Measurements from ENCODE around the gene GCKR. TPM values are rescaled to one million over a fixed set of nuclear protein-coding genes. Genes with fewer than 3 reads are reported as not detected.

GCKR gene
- total RNA-seq, 2 donors from 2014 or later: 0.22 to 0.40 TPM

- H3K4me1 ChIP-seq: no peaks in the 10 kb centered on the region
- H3K27me3 ChIP-seq: peaks cover 8% of the 10 kb centered on the region
- no peak overlapping the region for H3K9ac ChIP-seq (ENCODE audit: low read depth in 2 of 2, low read length in 2 of 2)
- DNase-seq: no peak
- TF ChIP-seq CTCF (IDR thresholded peaks at IDR 0.05): no peak
- no peaks in the 10 kb centered on the region for H3K36me3 ChIP-seq
- intact Hi-C loops (cut with DNase I): no loop called here
- no peaks in the 10 kb centered on the region for H3K9me3 ChIP-seq
- no peak overlapping the region for H3K27ac ChIP-seq
- no peak overlapping the region for H3K4me3 ChIP-seq
Measured at GRCh38 chr2:27492557-27492956, 4.1 kb upstream of the GCKR start.

DNA sequence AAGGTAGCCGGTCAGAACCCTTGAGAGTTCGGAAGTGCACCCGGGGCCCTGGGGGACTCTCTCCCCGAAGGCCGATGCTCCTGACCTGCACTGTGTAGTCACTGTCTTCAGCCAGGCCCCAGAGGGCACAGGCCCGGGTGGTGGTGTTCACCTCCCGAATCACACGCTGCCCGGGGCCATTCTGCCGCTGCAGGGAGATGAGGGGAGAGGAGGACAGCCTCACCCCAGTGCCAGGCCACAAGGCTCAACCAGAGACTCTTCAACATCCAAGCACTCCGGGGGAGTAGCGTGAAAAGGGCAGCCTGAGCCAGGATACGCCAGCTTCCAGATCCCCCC lies 2.7 kb upstream of the GCKR start:
- no peak for TF ChIP-seq CTCF (IDR thresholded peaks at IDR 0.05)
- Histone ChIP-seq H3K9ac (ENCODE audit: low read depth in 2 of 2, low read length in 2 of 2) (no peak overlapping the region), H3K4me3 (no peak overlapping the region), H3K4me1 (no peaks in the 10 kb centered on the region), H3K27me3 (peaks cover 8% of the 10 kb centered on the region), H3K27ac (no peak overlapping the region), H3K9me3 (no peaks in the 10 kb centered on the region), H3K36me3 (no peaks in the 10 kb centered on the region)
- intact Hi-C loops (cut with DNase I): no loop called here
- DNase-seq: no peak

DNA sequence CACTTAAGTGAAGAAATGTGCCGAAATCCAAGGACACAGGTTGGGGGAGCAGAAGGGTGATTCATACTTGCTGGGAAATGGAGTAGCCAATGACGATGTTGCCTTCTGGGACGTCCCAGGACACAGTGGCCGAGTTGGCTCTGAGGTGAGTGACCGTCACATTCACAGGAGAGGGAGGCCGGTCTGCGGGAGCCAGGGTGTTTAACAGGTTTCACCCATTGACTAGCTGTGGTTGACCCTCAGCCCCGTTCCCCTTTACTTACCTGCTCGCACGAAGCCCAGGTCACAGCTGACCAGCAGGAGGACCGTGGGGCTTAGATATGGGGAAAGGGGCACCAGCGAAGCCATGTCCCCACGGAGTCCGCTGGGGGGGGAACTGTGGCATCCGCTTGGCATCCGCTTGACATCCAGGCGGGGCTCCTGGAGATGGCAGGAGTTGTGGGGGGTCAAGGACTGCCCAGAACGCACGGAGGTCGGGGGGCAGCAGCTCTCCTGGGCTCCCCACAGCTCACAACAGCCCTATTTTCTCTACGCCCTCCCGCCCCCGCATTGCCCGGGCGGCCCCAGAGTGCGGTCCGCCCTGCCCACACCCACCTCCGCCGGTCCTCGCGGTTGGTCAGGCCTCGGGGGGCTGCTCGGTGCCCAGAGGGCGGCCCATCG lies 2.2 kb upstream of the GCKR start:
- Histone ChIP-seq H3K27me3 (peaks cover 8% of the 10 kb centered on the region), H3K27ac (no peak overlapping the region), H3K4me3 (peak overlapping the region; percentile 45), H3K9me3 (no peaks in the 10 kb centered on the region), H3K4me1 (no peaks in the 10 kb centered on the region), H3K36me3 (no peaks in the 10 kb centered on the region), H3K9ac (ENCODE audit: low read depth in 2 of 2, low read length in 2 of 2) (peak overlapping the region; percentile 19 to 74)
- DNase-seq: no peak
- intact Hi-C loops (cut with DNase I): no loop called here
- TF ChIP-seq CTCF (IDR thresholded peaks at IDR 0.05): no peak

DNA sequence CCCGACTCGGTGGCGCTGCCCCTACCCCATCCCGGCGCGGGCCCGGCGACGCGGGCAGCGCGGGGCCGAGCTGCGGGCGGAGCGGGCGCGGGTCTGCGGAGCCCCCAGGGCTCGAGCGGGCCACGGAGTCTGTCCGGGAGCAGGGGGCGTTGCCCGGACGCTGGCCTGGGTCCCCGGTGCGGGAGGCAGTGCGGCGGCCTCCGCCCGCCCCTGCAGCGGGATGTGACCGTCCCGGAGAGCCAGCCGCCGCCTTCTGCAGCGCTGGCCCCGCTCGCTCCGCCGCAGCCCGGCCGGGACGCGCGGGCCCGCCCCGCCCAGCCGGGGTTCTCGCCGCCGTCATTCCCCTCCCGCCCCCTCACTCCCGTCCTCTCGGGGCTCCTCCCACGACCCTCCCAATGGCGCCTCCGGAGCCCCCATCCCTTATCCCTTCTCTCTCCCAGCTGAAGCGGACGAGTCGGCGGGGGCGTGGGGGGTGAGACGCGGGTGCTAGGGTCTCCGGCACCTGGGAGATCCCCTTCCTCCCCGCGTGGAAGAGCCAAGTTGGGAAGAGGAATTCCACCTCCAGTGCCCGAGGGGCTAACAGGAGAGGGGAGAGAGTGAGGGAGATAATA lies 1.6 kb upstream of the GCKR start, which contains the start of gene FNDC4:
FNDC4 (minus strand) TSS at position 257 of the 611 bp plus-strand sequence. CDS start 521 bp downstream, outside the sequence.
- Histone ChIP-seq H3K4me3 (peak within 1 kb of the TSS; percentile 45), H3K9ac (ENCODE audit: low read depth in 2 of 2, low read length in 2 of 2) (peak within 1 kb of the TSS; percentile 19 to 74), H3K36me3 (no peaks in the 10 kb centered on the region), H3K4me1 (no peaks in the 10 kb centered on the region), H3K9me3 (no peaks in the 10 kb centered on the region), H3K27me3 (peaks cover 8% of the 10 kb centered on the region), H3K27ac (no peak within 1 kb of the TSS)
- intact Hi-C loops (cut with DNase I): no loop called here
- no peak for TF ChIP-seq CTCF (IDR thresholded peaks at IDR 0.05)
- no peak for DNase-seq

DNA sequence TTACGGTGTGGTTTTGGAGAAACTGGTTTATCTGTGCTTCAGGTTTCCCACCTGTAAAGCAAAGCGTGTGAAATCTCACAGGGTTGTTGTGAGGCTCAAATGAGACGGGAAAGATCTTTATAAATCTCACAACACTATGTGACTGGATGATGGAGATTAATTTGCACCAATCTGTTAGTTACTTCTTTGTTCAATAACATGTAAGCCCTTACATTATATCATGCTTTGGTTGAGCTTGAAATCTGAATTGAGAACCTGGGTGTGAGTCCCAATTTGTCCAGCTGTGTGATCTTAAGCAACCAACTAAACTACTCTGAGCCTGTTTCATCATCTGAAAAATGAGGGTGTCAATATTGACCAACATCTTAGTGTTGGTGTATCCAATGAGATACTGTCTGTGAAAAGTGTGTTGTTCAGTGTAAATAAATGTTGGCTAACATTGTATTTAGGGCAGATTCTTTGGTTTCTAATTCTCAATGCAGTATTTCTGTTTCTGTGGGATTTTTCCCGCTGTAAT lies 741 bp upstream of the GCKR start:
- Histone ChIP-seq H3K27ac (no peak overlapping the region), H3K4me1 (no peaks in the 10 kb centered on the region), H3K36me3 (no peaks in the 10 kb centered on the region), H3K4me3 (no peak overlapping the region), H3K9ac (ENCODE audit: low read depth in 2 of 2, low read length in 2 of 2) (no peak overlapping the region), H3K9me3 (no peaks in the 10 kb centered on the region), H3K27me3 (peaks cover 8% of the 10 kb centered on the region)
- TF ChIP-seq CTCF (IDR thresholded peaks at IDR 0.05): no peak
- DNase-seq: no peak
- intact Hi-C loops (cut with DNase I): no loop called here
